H9 (cell line): ENCODE measurements around the gene P2RY8. TPM values are rescaled to one million over a fixed set of nuclear protein-coding genes. Genes with fewer than 3 reads are reported as not detected.

Experiments
- DNase-seq: peaks from one replicate; pipeline ENCODE4 v3.0.0-alpha.2; 2017
- H2AFZ ChIP-seq: one replicate; pipeline ENCODE4 v1.6.1; 2013; ENCODE audit warnings: mild to moderate bottlenecking, low read length, control low read depth, moderate library complexity
- H2AK5ac ChIP-seq: 2 replicates; pipeline ENCODE4 v1.6.1; 2013; ENCODE audit warnings: low read length, control low read depth, mixed read lengths; ENCODE audit not compliant: insufficient read length
- H2BK120ac ChIP-seq: one replicate; pipeline ENCODE4 v1.6.1; 2013; ENCODE audit warnings: low read depth, mild to moderate bottlenecking, low read length, control low read depth, inconsistent platforms; ENCODE audit not compliant: poor library complexity, severe bottlenecking
- H2BK12ac ChIP-seq: 2 replicates; pipeline ENCODE4 v1.6.1; 2013; ENCODE audit warnings: low read length, control low read depth, mixed read lengths, low read depth; ENCODE audit not compliant: insufficient read length
- H2BK15ac ChIP-seq: 2 replicates; pipeline ENCODE4 v1.6.1; 2013; ENCODE audit warnings: low read depth, low read length, control low read depth
- H2BK20ac ChIP-seq: one replicate; pipeline ENCODE4 v1.6.1; 2013; ENCODE audit warnings: low read depth, mild to moderate bottlenecking, low read length, control low read depth, inconsistent platforms; ENCODE audit not compliant: poor library complexity, severe bottlenecking
- H2BK5ac ChIP-seq: 2 replicates; pipeline ENCODE4 v1.6.1; 2013; ENCODE audit warnings: low read length, control low read depth, mixed read lengths; ENCODE audit not compliant: insufficient read length
- H3K14ac ChIP-seq: 2 replicates; pipeline ENCODE4 v1.6.1; 2013; ENCODE audit warnings: low read length, control low read depth; ENCODE audit not compliant: insufficient read depth
- H3K18ac ChIP-seq: 2 replicates; pipeline ENCODE4 v1.6.1; 2013; ENCODE audit warnings: low read depth, mild to moderate bottlenecking, mixed read lengths, low read length, control low read depth; ENCODE audit not compliant: insufficient read length
- H3K23ac ChIP-seq: 2 replicates; pipeline ENCODE4 v1.6.1; 2013; ENCODE audit warnings: low read length, control low read depth, mixed read lengths, low read depth; ENCODE audit not compliant: insufficient read length
- H3K23me2 ChIP-seq: 2 replicates; pipeline ENCODE4 v1.6.1; 2013; ENCODE audit warnings: low read depth, mild to moderate bottlenecking, mixed read lengths, low read length, control low read depth; ENCODE audit not compliant: insufficient read length, poor library complexity, severe bottlenecking
- H3K27ac ChIP-seq: 2 replicates; pipeline ENCODE4 v1.5.1; 2013; ENCODE audit warnings: low read length, control low read depth, mixed read lengths, low read depth; ENCODE audit not compliant: insufficient read length
- H3K27me3 ChIP-seq: 2 replicates; pipeline ENCODE4 v1.6.1; 2013; ENCODE audit warnings: low read length, control low read depth, inconsistent platforms; ENCODE audit not compliant: insufficient read depth
- H3K4ac ChIP-seq: 2 replicates; pipeline ENCODE4 v1.6.1; 2013; ENCODE audit warnings: low read depth, mild to moderate bottlenecking, control low read depth, inconsistent platforms, low read length, moderate library complexity
- H3K4me1 ChIP-seq: 2 replicates; pipeline ENCODE4 v1.6.1; 2013; ENCODE audit warnings: low read length, control low read depth, inconsistent platforms; ENCODE audit not compliant: insufficient read depth
- H3K4me2 ChIP-seq: 2 replicates; pipeline ENCODE4 v1.6.1; 2013; ENCODE audit warnings: low read length, control low read depth, mixed read lengths; ENCODE audit not compliant: insufficient read length, insufficient read depth
- H3K56ac ChIP-seq: 2 replicates; pipeline ENCODE4 v1.6.1; 2013; ENCODE audit warnings: low read depth, mild to moderate bottlenecking, mixed read lengths, low read length, control low read depth; ENCODE audit not compliant: insufficient read length
- H3K79me1 ChIP-seq: 2 replicates; pipeline ENCODE4 v1.6.1; 2013; ENCODE audit warnings: low read depth, mild to moderate bottlenecking, moderate library complexity, low read length, control low read depth, inconsistent platforms; ENCODE audit not compliant: insufficient read depth, poor library complexity, severe bottlenecking
- H3K79me2 ChIP-seq: 2 replicates; pipeline ENCODE4 v1.6.1; 2013; ENCODE audit warnings: low read length, control low read depth, inconsistent platforms; ENCODE audit not compliant: insufficient read depth
- H3K9ac ChIP-seq: 2 replicates; pipeline ENCODE4 v1.6.1; 2013; ENCODE audit warnings: low read length, control low read depth, mixed read lengths; ENCODE audit not compliant: insufficient read length; ENCODE audit errors: extremely low read depth
- H3K9me3 ChIP-seq: one replicate; pipeline ENCODE4 v1.6.1; 2013; ENCODE audit warnings: low read depth, low read length, inconsistent platforms; ENCODE audit not compliant: control insufficient read depth
- H3T11ph ChIP-seq: one replicate; pipeline ENCODE4 v1.6.1; 2013; ENCODE audit warnings: mild to moderate bottlenecking, low read length, control low read depth, inconsistent platforms
- H4K20me1 ChIP-seq: one replicate; pipeline ENCODE4 v1.6.1; 2013; ENCODE audit not compliant: control insufficient read depth, insufficient read length, insufficient read depth
- H4K5ac ChIP-seq: 2 replicates; pipeline ENCODE4 v1.6.1; 2013; ENCODE audit warnings: low read depth, mild to moderate bottlenecking, mixed read lengths, low read length, control low read depth; ENCODE audit not compliant: insufficient read length
- H4K8ac ChIP-seq: replicated peaks from 2 replicates; pipeline ENCODE4 v1.6.1; 2013; ENCODE audit warnings: low read length, control low read depth, mixed read lengths, low read depth; ENCODE audit not compliant: insufficient read length
- H4K91ac ChIP-seq: 2 replicates; pipeline ENCODE4 v1.6.1; 2013; ENCODE audit warnings: low read depth, mild to moderate bottlenecking, moderate library complexity, mixed read lengths, low read length, control low read depth; ENCODE audit not compliant: insufficient read length
- H3K27ac Mint-ChIP-seq, 3 experiments: 2 replicates in 2 of 3; 3 replicates in 1 of 3; pipeline ENCODE4 v1.8.0; 2020 to 2021; ENCODE audit warnings: mixed read lengths in 3 of 3, mild to moderate bottlenecking in 1 of 3, moderate library complexity in 1 of 3
- H3K27me3 Mint-ChIP-seq: 2 replicates; pipeline ENCODE4 v1.8.0; 2021; ENCODE audit warnings: low read depth, mild to moderate bottlenecking, moderate library complexity, mixed read lengths
- H3K36me3 Mint-ChIP-seq, 3 experiments: 2 replicates in 2 of 3; 3 replicates in 1 of 3; pipeline ENCODE4 v1.8.0; 2020 to 2021; ENCODE audit warnings: low read depth in 3 of 3, mixed read lengths in 3 of 3; ENCODE audit not compliant: insufficient read depth in 1 of 3
- H3K4me1 Mint-ChIP-seq, 2 experiments: 2 replicates each; pipeline ENCODE4 v1.8.0; 2020; ENCODE audit warnings: mixed read lengths in 2 of 2
- H3K4me3 Mint-ChIP-seq, 2 experiments: 2 replicates in 1 of 2; 3 replicates in 1 of 2; pipeline ENCODE4 v1.8.0; 2020 to 2021; ENCODE audit warnings: mild to moderate bottlenecking in 2 of 2, mixed read lengths in 2 of 2, moderate library complexity in 1 of 2
- H3K9me3 Mint-ChIP-seq, 2 experiments: 2 replicates in 1 of 2; 3 replicates in 1 of 2; pipeline ENCODE4 v1.8.0; 2020; ENCODE audit warnings: mild to moderate bottlenecking in 2 of 2, mixed read lengths in 2 of 2, moderate library complexity in 1 of 2
- WGBS: extraction: QIAGEN DNeasy Blood & Tissue Kit; methylation state at CpG from one replicate; pipeline ENCODE4 v1.1.7; 2013; ENCODE audit warnings: missing lambda C conversion rate, low lambda C conversion rate, mixed read lengths; ENCODE audit not compliant: insufficient read length; ENCODE audit errors: extremely low coverage; 5-methylcytosine and 5-hydroxymethylcytosine counted together
- total RNA-seq: library from RNA; stranded (reverse); gene quantifications from 2 replicates; pipeline ENCODE4 v1.2.1, GENCODE V29; 2021
- TF ChIP-seq, protein P1 (sequence below): fragments of 200-600 bp; sonication (generic); conservative IDR thresholded peaks from 3 replicates; pipeline ENCODE4 v1.8.0; 2021; ENCODE audit warnings: antibody characterized with exemption, mild to moderate bottlenecking

The P2RY8 gene
- total RNA-seq, 1 experiment from 2014 or later = not detected

- Histone ChIP-seq H4K5ac (no peak overlapping the region), H3K9me3 (no peaks in the 10 kb centered on the region), H3K4me1 (no peaks in the 10 kb centered on the region), H3K23ac (no peak overlapping the region), H3K18ac (no peak overlapping the region), H3K27ac (no peak overlapping the region), H3K14ac (no peak overlapping the region; the same call in 1 of the 2 replicates), H2BK120ac (no peak overlapping the region), H2BK12ac (no peak overlapping the region), H3K27me3 (no peaks in the 10 kb centered on the region; the same call in 1 of the 2 replicates), H2AFZ (no peak overlapping the region), H3T11ph (no peak overlapping the region), H3K79me2 (no peaks in the 10 kb centered on the region), H2AK5ac (no peak overlapping the region), H2BK20ac (no peak overlapping the region), H4K20me1 (no peaks in the 10 kb centered on the region), H2BK5ac (no peak overlapping the region), H3K79me1 (no peaks in the 10 kb centered on the region), H3K4me2 (no peak overlapping the region), H3K56ac (no peak overlapping the region), H3K9ac (no peak overlapping the region), H2BK15ac (0 out of 2 replicates have a peak overlapping the region, but pooled peaks have one; percentile 12), H3K4ac (no peak overlapping the region), H4K8ac (no peak overlapping the region), H3K23me2 (no peaks in the 10 kb centered on the region), H4K91ac (no peak overlapping the region)
- DNase-seq = peak; percentile 18
- Mint-ChIP-seq H3K36me3 (no peaks in the 10 kb centered on the region), H3K9me3 (no peaks in the 10 kb centered on the region; a peak in 1 of 5 replicates), H3K27me3 (peaks cover 8% of the 10 kb centered on the region), H3K4me3 (no peak overlapping the region), H3K4me1 (peaks cover 6% of the 10 kb centered on the region in 2 experiments), H3K27ac (no peak overlapping the region; a peak in 1 of 7 replicates)
- TF ChIP-seq, protein P1, sequence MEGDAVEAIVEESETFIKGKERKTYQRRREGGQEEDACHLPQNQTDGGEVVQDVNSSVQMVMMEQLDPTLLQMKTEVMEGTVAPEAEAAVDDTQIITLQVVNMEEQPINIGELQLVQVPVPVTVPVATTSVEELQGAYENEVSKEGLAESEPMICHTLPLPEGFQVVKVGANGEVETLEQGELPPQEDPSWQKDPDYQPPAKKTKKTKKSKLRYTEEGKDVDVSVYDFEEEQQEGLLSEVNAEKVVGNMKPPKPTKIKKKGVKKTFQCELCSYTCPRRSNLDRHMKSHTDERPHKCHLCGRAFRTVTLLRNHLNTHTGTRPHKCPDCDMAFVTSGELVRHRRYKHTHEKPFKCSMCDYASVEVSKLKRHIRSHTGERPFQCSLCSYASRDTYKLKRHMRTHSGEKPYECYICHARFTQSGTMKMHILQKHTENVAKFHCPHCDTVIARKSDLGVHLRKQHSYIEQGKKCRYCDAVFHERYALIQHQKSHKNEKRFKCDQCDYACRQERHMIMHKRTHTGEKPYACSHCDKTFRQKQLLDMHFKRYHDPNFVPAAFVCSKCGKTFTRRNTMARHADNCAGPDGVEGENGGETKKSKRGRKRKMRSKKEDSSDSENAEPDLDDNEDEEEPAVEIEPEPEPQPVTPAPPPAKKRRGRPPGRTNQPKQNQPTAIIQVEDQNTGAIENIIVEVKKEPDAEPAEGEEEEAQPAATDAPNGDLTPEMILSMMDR = no peak
- no CpG with 5 or more reads among the region's 24 CpGs for WGBS
These were observed 72.7 kb downstream of the P2RY8 start for GRCh38 chrX:1464041-1464970.
